Fibroblast of the conjunctiva (primary cell): ENCODE data around the gene NPTXR.

Experiments
- DNase-seq: peaks from one replicate; pipeline ENCODE4 v3.0.0-alpha.2; 2010; ENCODE audit warnings: low read depth

The NPTXR gene

GRCh38 chr22:38843657-38844314, at the start of gene NPTXR:
Gene NPTXR (minus strand): TSS chr22:38844028.
- DNase-seq = no peak

GRCh38 chr22:38891256-38891655, 47.4 kb upstream of the NPTXR start:
- no peak for DNase-seq

- no peak for DNase-seq
Measured at GRCh38 chr22:38890377-38890776, 46.5 kb upstream of the NPTXR start.

- no peak for DNase-seq
Measured at GRCh38 chr22:38886333-38886732, 42.5 kb upstream of the NPTXR start.

GRCh38 chr22:38882972-38883622, 39.3 kb upstream of the NPTXR start:
- no peak for DNase-seq

- no peak for DNase-seq
Measured at GRCh38 chr22:38881997-38882879, 38.4 kb upstream of the NPTXR start.

GRCh38 chr22:38881464-38881871, 37.6 kb upstream of the NPTXR start:
- DNase-seq = peak; percentile 88

- DNase-seq = no peak
Measured at GRCh38 chr22:38879961-38880360, 36.1 kb upstream of the NPTXR start.

- DNase-seq = no peak
Measured at GRCh38 chr22:38879108-38879729, 35.4 kb upstream of the NPTXR start.

GRCh38 chr22:38878001-38878400, 34.2 kb upstream of the NPTXR start:
- DNase-seq = no peak

GRCh38 chr22:38874529-38875222, 30.8 kb upstream of the NPTXR start:
- no peak for DNase-seq

GRCh38 chr22:38873469-38874411, 29.9 kb upstream of the NPTXR start:
- no peak for DNase-seq

GRCh38 chr22:38872831-38873248, 29.0 kb upstream of the NPTXR start:
- no peak for DNase-seq

- peak; percentile 77 for DNase-seq
Measured at GRCh38 chr22:38872172-38872830, 28.5 kb upstream of the NPTXR start, which contains the start of gene CBX6. Gene CBX6 (minus strand): TSS chr22:38872216. CDS start chr22:38872190, 26 bp downstream.

GRCh38 chr22:38871360-38872171, 27.7 kb upstream of the NPTXR start:
- DNase-seq = no peak

GRCh38 chr22:38870791-38871359, 27.0 kb upstream of the NPTXR start:
- no peak for DNase-seq

GRCh38 chr22:38870312-38870741, 26.5 kb upstream of the NPTXR start:
- peak; percentile 73 for DNase-seq

- no peak for DNase-seq
Measured at GRCh38 chr22:38869663-38870062, 25.8 kb upstream of the NPTXR start.
